SK-N-SH (cell line): Measurements from ENCODE around the gene ANKRD44. TPM values are rescaled to one million over a fixed set of nuclear protein-coding genes. Genes with fewer than 3 reads are reported as not detected.

Experiments
- CTCF ChIA-PET: fragments of 300-600, 350-600 bp; formaldehyde crosslinking; extraction: SDS; loops from one replicate; lab custom pipeline; 2021; lab: Yijun Ruan, JAX
- POLR2A ChIA-PET: fragments of 350-600 bp; sonication (Branson Sonifier 250); formaldehyde crosslinking; extraction: SDS; loops from one replicate; lab custom pipeline; 2020; ENCODE audit warnings: antibody characterized with exemption, inconsistent platforms; lab: Yijun Ruan, JAX
- DNase-seq: peaks from one replicate; pipeline ENCODE4 v3.0.0; 2012
- H2AFZ ChIP-seq: fragments of 200-600 bp; sonication (generic); 2 replicates; pipeline ENCODE4 v1.8.1; 2016; ENCODE audit warnings: antibody characterized with exemption, mild to moderate bottlenecking, low read depth
- H3F3A ChIP-seq: fragments of 200-600 bp; sonication (generic); replicated peaks from 2 replicates; pipeline ENCODE3; 2016; ENCODE audit warnings: antibody characterized with exemption, mild to moderate bottlenecking; ENCODE audit not compliant: insufficient read depth
- H3K27ac ChIP-seq, 2 experiments: fragments of 200-500 bp in 1 of 2; fragments of 200-600 bp in 1 of 2; sonication (Bioruptor generic) in 1 of 2; sonication (generic), shearing (Covaris generic) in 1 of 2; 2 replicates each; pipeline versions ENCODE4 v1.5.1 to v1.6.1; 2014 to 2016; ENCODE audit warnings: low read depth in 2 of 2, inconsistent platforms in 1 of 2, low read length in 1 of 2, mild to moderate bottlenecking in 1 of 2, mixed read lengths in 1 of 2
- H3K27me3 ChIP-seq: fragments of 200-600 bp; sonication (generic), shearing (Covaris generic); 2 replicates; pipeline ENCODE4 v1.6.1; 2016; ENCODE audit warnings: mixed run types; ENCODE audit not compliant: insufficient read depth
- H3K36me3 ChIP-seq, 2 experiments: fragments of 200-500 bp in 1 of 2; fragments of 200-600 bp in 1 of 2; sonication (Bioruptor generic) in 1 of 2; sonication (generic) in 1 of 2; replicated peaks in 1 of 2; 2 replicates each; pipeline versions ENCODE3 to v1.5.1; 2014 to 2016; ENCODE audit warnings: low read length in 1 of 2, mild to moderate bottlenecking in 1 of 2; ENCODE audit not compliant: insufficient read depth in 2 of 2, control insufficient read depth in 1 of 2
- H3K4me1 ChIP-seq, 2 experiments: fragments of 200-500 bp in 1 of 2; fragments of 200-600 bp in 1 of 2; sonication (Bioruptor generic) in 1 of 2; sonication (generic), shearing (Covaris generic) in 1 of 2; 2 replicates each; pipeline versions ENCODE4 v1.5.1 to v1.6.1; 2014 to 2016; ENCODE audit warnings: low read depth in 1 of 2, low read length in 1 of 2, mixed run types in 1 of 2; ENCODE audit not compliant: insufficient read depth in 2 of 2, control insufficient read depth in 1 of 2
- H3K4me2 ChIP-seq: fragments of 200-600 bp; sonication (generic), shearing (Covaris generic); 2 replicates; pipeline ENCODE4 v1.6.1; 2017; ENCODE audit warnings: mixed run types
- H3K4me3 ChIP-seq, 2 experiments: fragments of 200-500 bp in 1 of 2; fragments of 200-600 bp in 1 of 2; sonication (Bioruptor generic) in 1 of 2; sonication (generic), shearing (Covaris generic) in 1 of 2; 2 replicates each; pipeline versions ENCODE4 v1.5.1 to v1.8.1; 2014 to 2016; ENCODE audit warnings: low read depth in 2 of 2, inconsistent platforms in 1 of 2, low read length in 1 of 2, mild to moderate bottlenecking in 1 of 2, mixed read lengths in 1 of 2, moderate library complexity in 1 of 2
- H3K79me2 ChIP-seq: fragments of 200-600 bp; sonication (generic); 2 replicates; pipeline ENCODE4 v1.8.1; 2017; ENCODE audit warnings: mild to moderate bottlenecking; ENCODE audit not compliant: insufficient read depth
- H3K9ac ChIP-seq: fragments of 200-600 bp; sonication (generic); 2 replicates; pipeline ENCODE4 v1.6.1; 2017; ENCODE audit warnings: mixed run types
- H3K9me2 ChIP-seq: fragments of 200-600 bp; sonication (generic); 2 replicates; pipeline ENCODE4 v1.6.1; 2017; ENCODE audit warnings: mixed run types
- H3K9me3 ChIP-seq: fragments of 200-600 bp; sonication (generic); 2 replicates; pipeline ENCODE4 v1.6.1; 2017; ENCODE audit warnings: mixed run types, mild to moderate bottlenecking, moderate library complexity
- H4K20me1 ChIP-seq: fragments of 200-600 bp; sonication (generic); 2 replicates; pipeline ENCODE4 v1.6.1; 2017; ENCODE audit warnings: mild to moderate bottlenecking, mixed run types; ENCODE audit not compliant: insufficient read depth
- EP300 ChIP-seq, 2 experiments: IDR thresholded peaks; 2 replicates each; pipeline versions ENCODE4 v1.4.0 to v1.6.1; 2012; ENCODE audit warnings: borderline replicate concordance in 1 of 2, low read depth in 1 of 2, low read length in 1 of 2
- GABPA ChIP-seq: IDR thresholded peaks from 2 replicates; pipeline ENCODE4 v1.4.0; 2012; ENCODE audit warnings: low read depth, mild to moderate bottlenecking
- NRF1 ChIP-seq: IDR thresholded peaks from 2 replicates; pipeline ENCODE4 v1.6.1; 2012; ENCODE audit warnings: low read depth, mild to moderate bottlenecking, low read length
- RAD21 ChIP-seq: IDR thresholded peaks from 2 replicates; pipeline ENCODE4 v1.6.1; 2012; ENCODE audit warnings: mild to moderate bottlenecking, low read length
- RCOR1 ChIP-seq: fragments of 150-350 bp; IDR thresholded peaks from 2 replicates; pipeline ENCODE4 v1.6.1; 2017; ENCODE audit warnings: antibody characterized with exemption, low read length
- RFX5 ChIP-seq: IDR thresholded peaks from 2 replicates; pipeline ENCODE4 v1.6.1; 2012; ENCODE audit warnings: mild to moderate bottlenecking, improper control_type of control experiment, low read length
- TAF1 ChIP-seq: IDR thresholded peaks from 2 replicates; pipeline ENCODE4 v1.6.1; 2012; ENCODE audit warnings: low read depth, mild to moderate bottlenecking, low read length, moderate library complexity, borderline replicate concordance
- TCF12 ChIP-seq: IDR thresholded peaks from 2 replicates; pipeline ENCODE4 v1.4.0; 2012
- TEAD4 ChIP-seq: IDR thresholded peaks from 2 replicates; pipeline ENCODE4 v1.4.0; 2012; ENCODE audit warnings: mild to moderate bottlenecking, borderline replicate concordance; ENCODE audit not compliant: insufficient read depth
- YY1 ChIP-seq: IDR thresholded peaks from 2 replicates; pipeline ENCODE4 v1.4.0; 2012; ENCODE audit warnings: low read depth, mild to moderate bottlenecking
- WGBS: methylation state at CpG from one replicate; pipeline ENCODE4 v1.1.6; 2017; ENCODE audit warnings: low lambda C conversion rate; 5-methylcytosine and 5-hydroxymethylcytosine counted together
- polyA plus RNA-seq, 3 experiments: library from polyadenylated mRNA; depleted of rRNA; stranded (reverse); fragments of >200 nt; gene quantifications; 2 replicates each; pipeline ENCODE4 v1.2.3, GENCODE V29; 2012
- TF ChIP-seq, protein P1 (sequence below): IDR thresholded peaks from 2 replicates; pipeline ENCODE4 v1.6.1; 2012; ENCODE audit warnings: mild to moderate bottlenecking, low read depth, low read length, moderate library complexity
- TF ChIP-seq, protein P2 (sequence below): IDR thresholded peaks from 2 replicates; pipeline ENCODE4 v1.4.0; 2012; ENCODE audit warnings: low read depth
- TF ChIP-seq, protein P3 (sequence below): fragments of 150-350 bp; IDR thresholded peaks from 2 replicates; pipeline ENCODE4 v1.6.1; 2016; ENCODE audit warnings: mild to moderate bottlenecking, low read depth, low read length

The ANKRD44 gene
- polyA plus RNA-seq, 1 of the 3 experiments (the other 2 are of a cell fraction) = 12.5 TPM

DNA sequence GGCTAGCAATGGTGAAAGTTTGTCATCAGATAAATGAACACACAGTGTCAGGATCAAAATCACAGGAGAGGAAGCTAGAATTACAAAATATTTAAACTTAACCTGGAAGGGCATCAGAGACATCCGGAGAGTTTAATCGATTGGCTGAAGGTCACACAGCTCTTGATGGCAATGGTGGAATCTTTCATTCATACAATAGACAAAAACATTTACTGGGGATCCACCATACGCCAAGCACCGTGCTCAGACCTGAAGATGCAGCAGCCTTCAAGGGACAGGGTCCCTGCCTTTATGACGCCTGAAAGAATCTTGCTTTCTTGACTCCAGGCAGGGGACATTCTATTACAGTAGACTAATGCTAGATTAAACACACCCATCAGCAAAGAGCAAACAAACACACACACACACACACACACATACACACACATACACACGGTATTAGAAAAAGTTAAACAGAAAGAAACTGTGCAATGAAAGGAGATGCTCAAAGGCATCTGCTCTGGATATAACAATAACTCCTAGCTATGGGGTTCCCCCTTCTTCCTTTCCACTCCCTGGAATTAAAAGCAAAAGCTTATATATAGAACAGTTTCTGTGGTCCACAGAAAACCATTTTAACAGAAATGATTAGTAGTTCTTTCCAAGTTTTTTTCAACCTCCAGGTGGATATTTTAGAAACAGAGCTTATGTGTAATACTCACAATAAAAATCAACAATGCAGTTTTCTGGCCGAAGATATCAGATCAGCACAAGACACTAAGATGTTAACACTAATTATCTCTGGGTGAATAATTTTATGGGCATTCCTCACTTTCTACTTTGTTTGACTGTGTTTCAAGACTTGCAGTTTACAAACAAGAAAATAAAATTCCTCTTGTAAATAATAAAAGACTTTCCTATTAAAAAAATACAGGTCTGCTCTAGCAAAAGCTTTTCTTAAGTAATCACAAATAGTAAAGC, 151.7 kb downstream of the ANKRD44 start:
- Histone ChIP-seq H3K9me3 (peaks cover 6% of the 10 kb centered on the region; the same call in 1 of the 2 replicates), H3K27ac (peak overlapping the region; percentile 58 to 70), H3K4me3 (peak overlapping the region in 1 of 2 experiments; percentile 1; a peak in 1 of 4 replicates), H3K79me2 (no peaks in the 10 kb centered on the region), H4K20me1 (no peaks in the 10 kb centered on the region), H3F3A (peaks cover 27% of the 10 kb centered on the region), H3K4me1 (peaks cover 16 to 27% of the 10 kb centered on the region in 2 experiments; a peak in 3 of 4 replicates), H3K4me2 (peak overlapping the region; percentile 49), H3K36me3 (no peaks in the 10 kb centered on the region), H3K27me3 (no peaks in the 10 kb centered on the region), H2AFZ (0 out of 2 replicates have a peak overlapping the region, but pooled peaks have one; percentile 11), H3K9ac (peak overlapping the region; percentile 2; the same call in 1 of the 2 replicates), H3K9me2 (no peaks in the 10 kb centered on the region)
- TF ChIP-seq RCOR1 (no peak), RFX5 (no peak), YY1 (no peak), GABPA (no peak), RAD21 (no peak), TAF1 (no peak), TEAD4 (no peak), EP300 (IDR thresholded peaks at IDR 0.05; ENCODE audit: borderline replicate concordance in 1 of 2, low read depth in 1 of 2, low read length in 1 of 2) (no peak), TCF12 (no peak), NRF1 (no peak)
- TF ChIP-seq, protein P1, sequence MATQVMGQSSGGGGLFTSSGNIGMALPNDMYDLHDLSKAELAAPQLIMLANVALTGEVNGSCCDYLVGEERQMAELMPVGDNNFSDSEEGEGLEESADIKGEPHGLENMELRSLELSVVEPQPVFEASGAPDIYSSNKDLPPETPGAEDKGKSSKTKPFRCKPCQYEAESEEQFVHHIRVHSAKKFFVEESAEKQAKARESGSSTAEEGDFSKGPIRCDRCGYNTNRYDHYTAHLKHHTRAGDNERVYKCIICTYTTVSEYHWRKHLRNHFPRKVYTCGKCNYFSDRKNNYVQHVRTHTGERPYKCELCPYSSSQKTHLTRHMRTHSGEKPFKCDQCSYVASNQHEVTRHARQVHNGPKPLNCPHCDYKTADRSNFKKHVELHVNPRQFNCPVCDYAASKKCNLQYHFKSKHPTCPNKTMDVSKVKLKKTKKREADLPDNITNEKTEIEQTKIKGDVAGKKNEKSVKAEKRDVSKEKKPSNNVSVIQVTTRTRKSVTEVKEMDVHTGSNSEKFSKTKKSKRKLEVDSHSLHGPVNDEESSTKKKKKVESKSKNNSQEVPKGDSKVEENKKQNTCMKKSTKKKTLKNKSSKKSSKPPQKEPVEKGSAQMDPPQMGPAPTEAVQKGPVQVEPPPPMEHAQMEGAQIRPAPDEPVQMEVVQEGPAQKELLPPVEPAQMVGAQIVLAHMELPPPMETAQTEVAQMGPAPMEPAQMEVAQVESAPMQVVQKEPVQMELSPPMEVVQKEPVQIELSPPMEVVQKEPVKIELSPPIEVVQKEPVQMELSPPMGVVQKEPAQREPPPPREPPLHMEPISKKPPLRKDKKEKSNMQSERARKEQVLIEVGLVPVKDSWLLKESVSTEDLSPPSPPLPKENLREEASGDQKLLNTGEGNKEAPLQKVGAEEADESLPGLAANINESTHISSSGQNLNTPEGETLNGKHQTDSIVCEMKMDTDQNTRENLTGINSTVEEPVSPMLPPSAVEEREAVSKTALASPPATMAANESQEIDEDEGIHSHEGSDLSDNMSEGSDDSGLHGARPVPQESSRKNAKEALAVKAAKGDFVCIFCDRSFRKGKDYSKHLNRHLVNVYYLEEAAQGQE = no peak
- TF ChIP-seq, protein P2, sequence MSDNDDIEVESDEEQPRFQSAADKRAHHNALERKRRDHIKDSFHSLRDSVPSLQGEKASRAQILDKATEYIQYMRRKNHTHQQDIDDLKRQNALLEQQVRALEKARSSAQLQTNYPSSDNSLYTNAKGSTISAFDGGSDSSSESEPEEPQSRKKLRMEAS = no peak
- TF ChIP-seq, protein P3, sequence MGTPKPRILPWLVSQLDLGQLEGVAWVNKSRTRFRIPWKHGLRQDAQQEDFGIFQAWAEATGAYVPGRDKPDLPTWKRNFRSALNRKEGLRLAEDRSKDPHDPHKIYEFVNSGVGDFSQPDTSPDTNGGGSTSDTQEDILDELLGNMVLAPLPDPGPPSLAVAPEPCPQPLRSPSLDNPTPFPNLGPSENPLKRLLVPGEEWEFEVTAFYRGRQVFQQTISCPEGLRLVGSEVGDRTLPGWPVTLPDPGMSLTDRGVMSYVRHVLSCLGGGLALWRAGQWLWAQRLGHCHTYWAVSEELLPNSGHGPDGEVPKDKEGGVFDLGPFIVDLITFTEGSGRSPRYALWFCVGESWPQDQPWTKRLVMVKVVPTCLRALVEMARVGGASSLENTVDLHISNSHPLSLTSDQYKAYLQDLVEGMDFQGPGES = no peak
- ChIA-PET POLR2A (no interaction called here), CTCF (interaction anchor here (1.2 to 3.6 kb wide), 3 partner anchors 33 to 219 kb away, joined by 3 to 21 read pairs (median 4); no protein-coding TSS in a partner anchor)
- 54% methylated on average over 6 of the region's 7 CpGs for WGBS
- DNase-seq = no peak
